CD14-positive monocyte (primary cell): ENCODE results near the gene HPSE2. TPM values are rescaled to one million over a fixed set of nuclear protein-coding genes. Genes with fewer than 3 reads are reported as not detected.

ENCODE experiments used
- DNase-seq, 3 donors: peaks; one replicate each; pipeline ENCODE4 v3.0.0-alpha.2; 2011 to 2022
- H2AFZ ChIP-seq: 2 replicates; pipeline ENCODE4 v1.6.0; 2012; ENCODE audit warnings: mild to moderate bottlenecking, low read depth, low read length, inconsistent platforms; ENCODE audit not compliant: insufficient read depth, poor library complexity, severe bottlenecking
- H3K27ac ChIP-seq, 2 donors: 1 replicate in 1 of 2; 2 replicates in 1 of 2; pipeline ENCODE4 v1.5.1; 2012 to 2013; ENCODE audit warnings: low read length in 2 of 2, control low read depth in 1 of 2, inconsistent platforms in 1 of 2, low read depth in 1 of 2, mild to moderate bottlenecking in 1 of 2
- H3K27me3 ChIP-seq, 2 donors: one replicate each; pipeline versions ENCODE4 v1.6.0 to v1.6.1; 2011 to 2013; ENCODE audit warnings: low read length in 2 of 2; ENCODE audit not compliant: control insufficient read depth in 2 of 2, insufficient read depth in 2 of 2
- H3K36me3 ChIP-seq, 2 donors: replicated peaks in 1 of 2; 1 replicate in 1 of 2; 2 replicates in 1 of 2; pipeline versions ENCODE4 v1.5.1 to v1.6.1; 2012 to 2013; ENCODE audit warnings: low read length in 2 of 2, control low read depth in 1 of 2, inconsistent platforms in 1 of 2, mild to moderate bottlenecking in 1 of 2; ENCODE audit not compliant: insufficient read depth in 2 of 2, control insufficient read depth in 1 of 2
- H3K4me1 ChIP-seq, 2 donors: 1 replicate in 1 of 2; 2 replicates in 1 of 2; pipeline versions ENCODE4 v1.5.1 to v1.6.1; 2012 to 2013; ENCODE audit warnings: low read length in 2 of 2, control low read depth in 1 of 2, inconsistent platforms in 1 of 2, mild to moderate bottlenecking in 1 of 2, moderate library complexity in 1 of 2; ENCODE audit not compliant: insufficient read depth in 2 of 2, control insufficient read depth in 1 of 2
- H3K4me2 ChIP-seq: replicated peaks from 2 replicates; pipeline ENCODE3; 2012; ENCODE audit warnings: low read length, moderate library complexity, mild to moderate bottlenecking; ENCODE audit not compliant: poor library complexity, severe bottlenecking; ENCODE audit errors: extremely low read depth
- H3K4me3 ChIP-seq, 3 experiments: fragments of 200-600 bp in 1 of 3; sonication (generic) in 1 of 3; replicated peaks in 1 of 3; 1 replicate in 2 of 3; 2 replicates in 1 of 3; pipeline ENCODE4 v1.5.1; 2011 to 2013; ENCODE audit warnings: low read length in 3 of 3, mild to moderate bottlenecking in 3 of 3, control low read depth in 2 of 3, low read depth in 2 of 3, inconsistent platforms in 1 of 3, moderate library complexity in 1 of 3
- H3K79me2 ChIP-seq: 2 replicates; pipeline ENCODE4 v1.6.0; 2012; ENCODE audit warnings: mild to moderate bottlenecking, control low read depth, inconsistent platforms, low read length, moderate library complexity; ENCODE audit not compliant: insufficient read depth
- H3K9ac ChIP-seq: 2 replicates; pipeline ENCODE4 v1.6.0; 2017; ENCODE audit warnings: low read length, mild to moderate bottlenecking; ENCODE audit not compliant: insufficient read depth, poor library complexity, severe bottlenecking
- H3K9me3 ChIP-seq, 2 donors: replicated peaks in 1 of 2; 1 replicate in 1 of 2; 2 replicates in 1 of 2; pipeline versions ENCODE4 v1.5.1 to v1.6.1; 2012 to 2013; ENCODE audit warnings: low read length in 2 of 2, control low read depth in 1 of 2; ENCODE audit not compliant: control insufficient read depth in 1 of 2, insufficient read depth in 1 of 2
- H4K20me1 ChIP-seq: 2 replicates; pipeline ENCODE4 v1.6.0; 2012; ENCODE audit warnings: mild to moderate bottlenecking, low read length, control low read depth, moderate library complexity; ENCODE audit not compliant: insufficient read depth
- H3K27ac Mint-ChIP-seq, 7 donors: one replicate each; pipeline ENCODE4 v1.8.0; 2020; ENCODE audit warnings: mild to moderate bottlenecking in 7 of 7, mixed read lengths in 7 of 7, moderate library complexity in 6 of 7, inconsistent platforms in 2 of 7
- H3K27me3 Mint-ChIP-seq, 3 donors: one replicate each; pipeline ENCODE4 v1.8.0; 2021 to 2022; ENCODE audit warnings: low read depth in 3 of 3, mild to moderate bottlenecking in 3 of 3, mixed read lengths in 3 of 3, moderate library complexity in 3 of 3, inconsistent platforms in 1 of 3
- H3K36me3 Mint-ChIP-seq, 2 donors: one replicate each; pipeline ENCODE4 v1.8.0; 2020; ENCODE audit warnings: mixed read lengths in 2 of 2, inconsistent platforms in 1 of 2, mild to moderate bottlenecking in 1 of 2
- H3K4me1 Mint-ChIP-seq: one replicate; pipeline ENCODE4 v1.8.0; 2020; ENCODE audit warnings: mild to moderate bottlenecking, mixed read lengths
- H3K4me3 Mint-ChIP-seq, 2 donors: one replicate each; pipeline ENCODE4 v1.8.0; 2020; ENCODE audit warnings: mild to moderate bottlenecking in 2 of 2, mixed read lengths in 2 of 2, moderate library complexity in 1 of 2
- H3K9me3 Mint-ChIP-seq, 7 donors: one replicate each; pipeline ENCODE4 v1.8.0; 2020 to 2022; ENCODE audit warnings: mixed read lengths in 7 of 7, mild to moderate bottlenecking in 6 of 7, moderate library complexity in 6 of 7, inconsistent platforms in 2 of 7
- WGBS: methylation state at CpG from one replicate; pipeline ENCODE4 v1.1.5; 2013; ENCODE audit warnings: missing lambda C conversion rate; ENCODE audit not compliant: insufficient coverage; 5-methylcytosine and 5-hydroxymethylcytosine counted together
- intact Hi-C, 2 donors: fragments of 100-400 bp; cut with micrococcal nuclease; formaldehyde crosslinking; loops; one replicate each; pipeline versions ENCODE4 v1.15.0 to v1.15.1; 2023
- polyA plus RNA-seq, 3 donors: library from polyadenylated mRNA; depleted of rRNA in 1 of 3; unstranded in 2 of 3; stranded (reverse) in 1 of 3; fragments of 300-500 nt in 2 of 3; fragments of >200 nt in 1 of 3; fragmentation: Illumina TruSeq in 2 of 3; gene quantifications; 1 replicate in 2 of 3; 2 replicates in 1 of 3; pipeline ENCODE4 v1.2.3, GENCODE V29; 2012 to 2021
- TF ChIP-seq, protein P1 (sequence below): fragments of 200-600 bp; IDR thresholded peaks from one replicate; pipeline ENCODE4 v1.8.0; 2022; ENCODE audit warnings: antibody characterized with exemption, mild to moderate bottlenecking

The HPSE2 gene
- polyA plus RNA-seq, 3 donors = not detected

DNA sequence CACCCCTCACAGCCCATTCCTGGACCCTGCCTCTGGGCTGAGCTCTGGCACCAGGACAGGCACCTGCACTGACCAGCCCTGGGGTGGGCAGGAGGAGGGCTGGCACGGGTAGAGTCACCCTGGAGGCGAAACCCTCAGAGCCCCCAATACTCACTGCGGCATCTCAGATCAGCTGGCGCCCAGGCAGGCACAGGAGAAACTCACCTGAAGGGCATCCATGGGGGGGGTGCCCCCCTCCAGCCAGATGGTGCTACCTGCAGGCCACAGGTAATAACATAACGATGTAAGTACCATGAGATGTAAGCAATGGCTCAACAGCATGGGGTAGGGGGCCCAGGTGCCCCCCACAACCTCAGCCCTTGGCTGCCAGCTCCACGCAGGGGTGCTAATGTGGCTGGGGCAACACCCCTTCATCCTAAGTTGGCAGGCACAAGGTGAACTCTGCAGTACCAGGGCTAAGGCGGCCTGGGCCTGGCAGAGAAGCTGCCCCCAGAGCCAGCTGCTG is 808.6 kb downstream of the HPSE2 start:
- Mint-ChIP-seq H3K36me3 (peaks cover 73 to 93% of the 10 kb centered on the region in 2 donors), H3K4me1 (peaks cover 2% of the 10 kb centered on the region), H3K4me3 (no peak overlapping the region), H3K27ac (no peak overlapping the region), H3K27me3 (no peaks in the 10 kb centered on the region), H3K9me3 (no peaks in the 10 kb centered on the region)
- 100% methylated on average over 2 of the region's 7 CpGs for WGBS
- Histone ChIP-seq H3K27ac (no peak overlapping the region), H3K9me3 (no peaks in the 10 kb centered on the region), H3K4me1 (no peaks in the 10 kb centered on the region), H3K27me3 (no peaks in the 10 kb centered on the region), H3K79me2 (no peaks in the 10 kb centered on the region), H3K36me3 (peaks cover 92 to 96% of the 10 kb centered on the region in 2 donors), H3K4me3 (no peak overlapping the region), H4K20me1 (peaks cover 8% of the 10 kb centered on the region), H3K9ac (no peak overlapping the region), H2AFZ (no peak overlapping the region), H3K4me2 (no peak overlapping the region)
- intact Hi-C loops = no loop called here
- DNase-seq = no peak
- TF ChIP-seq, protein P1, sequence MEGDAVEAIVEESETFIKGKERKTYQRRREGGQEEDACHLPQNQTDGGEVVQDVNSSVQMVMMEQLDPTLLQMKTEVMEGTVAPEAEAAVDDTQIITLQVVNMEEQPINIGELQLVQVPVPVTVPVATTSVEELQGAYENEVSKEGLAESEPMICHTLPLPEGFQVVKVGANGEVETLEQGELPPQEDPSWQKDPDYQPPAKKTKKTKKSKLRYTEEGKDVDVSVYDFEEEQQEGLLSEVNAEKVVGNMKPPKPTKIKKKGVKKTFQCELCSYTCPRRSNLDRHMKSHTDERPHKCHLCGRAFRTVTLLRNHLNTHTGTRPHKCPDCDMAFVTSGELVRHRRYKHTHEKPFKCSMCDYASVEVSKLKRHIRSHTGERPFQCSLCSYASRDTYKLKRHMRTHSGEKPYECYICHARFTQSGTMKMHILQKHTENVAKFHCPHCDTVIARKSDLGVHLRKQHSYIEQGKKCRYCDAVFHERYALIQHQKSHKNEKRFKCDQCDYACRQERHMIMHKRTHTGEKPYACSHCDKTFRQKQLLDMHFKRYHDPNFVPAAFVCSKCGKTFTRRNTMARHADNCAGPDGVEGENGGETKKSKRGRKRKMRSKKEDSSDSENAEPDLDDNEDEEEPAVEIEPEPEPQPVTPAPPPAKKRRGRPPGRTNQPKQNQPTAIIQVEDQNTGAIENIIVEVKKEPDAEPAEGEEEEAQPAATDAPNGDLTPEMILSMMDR = no peak

GRCh38 chr10:98425511-98426352 is 809.9 kb downstream of the HPSE2 start:
- intact Hi-C loops = no loop called here
- H3K27ac Mint-ChIP-seq = peak overlapping the region in 2 of 7 donors; percentile 11 to 25
- H3K27ac ChIP-seq = no peak overlapping the region
- no peaks in the 10 kb centered on the region for H3K79me2 ChIP-seq
- H3K36me3 Mint-ChIP-seq = peaks cover 74 to 94% of the 10 kb centered on the region in 2 donors
- H3K9me3 ChIP-seq = no peaks in the 10 kb centered on the region
- no peak overlapping the region for H3K9ac ChIP-seq
- TF ChIP-seq, protein P1 = peak; percentile 83
- no peaks in the 10 kb centered on the region for H4K20me1 ChIP-seq
- H3K27me3 Mint-ChIP-seq = no peaks in the 10 kb centered on the region
- no peak overlapping the region for H3K4me2 ChIP-seq
- no peaks in the 10 kb centered on the region for H3K27me3 ChIP-seq
- peaks cover 92 to 96% of the 10 kb centered on the region in 2 donors for H3K36me3 ChIP-seq
- peak; percentile 12 to 40 (median 33) for DNase-seq
- no peaks in the 10 kb centered on the region for H3K4me1 ChIP-seq
- no peak overlapping the region for H2AFZ ChIP-seq
- H3K4me1 Mint-ChIP-seq = peaks cover 2% of the 10 kb centered on the region
- H3K9me3 Mint-ChIP-seq = no peaks in the 10 kb centered on the region
- WGBS = 91% methylated on average over 16 of the region's 21 CpGs
- H3K4me3 ChIP-seq = no peak overlapping the region
- no peak overlapping the region for H3K4me3 Mint-ChIP-seq
